Measurements from ENCODE around the gene CRY2. TPM values are rescaled to one million over a fixed set of nuclear protein-coding genes. Genes with fewer than 3 reads are reported as not detected.

CRY2 gene
- total and polyA plus RNA-seq, 2 of the 8 experiments (the other 6 are each of a cell fraction or from before 2014, with no cell fraction given), result 8.0 to 9.4 TPM

DNA sequence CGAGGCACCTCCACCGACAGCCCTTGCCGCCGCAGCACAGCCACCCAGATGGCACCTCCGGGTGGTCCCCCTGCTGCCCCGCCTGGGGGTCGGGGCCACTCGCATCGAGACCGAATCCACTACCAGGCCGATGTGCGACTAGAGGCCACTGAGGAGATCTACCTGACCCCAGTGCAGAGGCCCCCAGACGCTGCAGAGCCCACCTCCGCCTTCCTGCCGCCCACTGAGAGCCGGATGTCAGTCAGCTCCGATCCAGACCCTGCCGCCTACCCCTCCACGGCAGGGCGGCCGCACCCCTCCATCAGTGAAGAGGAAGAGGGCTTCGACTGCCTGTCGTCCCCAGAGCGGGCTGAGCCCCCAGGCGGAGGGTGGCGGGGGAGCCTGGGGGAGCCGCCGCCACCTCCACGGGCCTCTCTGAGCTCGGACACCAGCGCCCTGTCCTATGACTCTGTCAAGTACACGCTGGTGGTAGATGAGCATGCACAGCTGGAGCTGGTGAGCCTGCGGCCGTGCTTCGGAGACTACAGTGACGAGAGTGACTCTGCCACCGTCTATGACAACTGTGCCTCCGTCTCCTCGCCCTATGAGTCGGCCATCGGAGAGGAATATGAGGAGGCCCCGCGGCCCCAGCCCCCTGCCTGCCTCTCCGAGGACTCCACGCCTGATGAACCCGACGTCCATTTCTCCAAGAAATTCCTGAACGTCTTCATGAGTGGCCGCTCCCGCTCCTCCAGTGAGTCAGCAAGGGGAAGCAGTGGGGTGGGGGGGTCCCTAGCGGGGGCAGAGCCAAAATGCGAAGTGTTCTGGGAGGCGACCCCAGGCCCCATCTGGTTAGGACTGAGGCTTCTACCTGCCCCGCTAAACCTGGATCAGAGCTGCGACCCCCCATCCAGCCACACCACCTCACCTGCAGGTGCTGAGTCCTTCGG, 55.4 kb downstream of the CRY2 start:
- Histone ChIP-seq H2BK12ac (ENCODE audit: low read depth, low read length) (no peak overlapping the region), H4K5ac (ENCODE audit: insufficient read length, low read depth, low read length) (no peak overlapping the region), H3K36me3 (ENCODE audit: control insufficient read depth in 2 of 4, insufficient read depth in 4 of 4, low read length in 3 of 4) (peaks cover 6 to 17% (median 15%) of the 10 kb centered on the region in 4 experiments; a peak in 6 of 8 replicates), H3K27ac (ENCODE audit: low read depth, low read length) (no peak overlapping the region), H3K56ac (replicated peaks; ENCODE audit: insufficient read length, low read depth, low read length) (no peak overlapping the region), H2BK20ac (ENCODE audit: low read length) (no peak overlapping the region), H3K4me2 (ENCODE audit: insufficient read depth in 1 of 2, low read depth in 2 of 2, low read length in 2 of 2) (no peak overlapping the region), H2BK15ac (ENCODE audit: low read length) (no peak overlapping the region), H3K14ac (ENCODE audit: insufficient read length) (no peak overlapping the region), H4K20me1 (replicated peaks in 1 of 2; ENCODE audit: control insufficient read depth in 1 of 2, insufficient read depth in 2 of 2, low read length in 2 of 2) (peaks cover 10 to 15% of the 10 kb centered on the region in 2 experiments), H3K79me1 (ENCODE audit: low read depth, low read length) (peaks cover 2% of the 10 kb centered on the region), H3K18ac (ENCODE audit: extremely low read depth, low read length) (no peak overlapping the region), H2BK120ac (replicated peaks; ENCODE audit: low read depth, low read length) (no peak overlapping the region), H3K4me1 (replicated peaks in 1 of 4; ENCODE audit: control insufficient read depth in 3 of 4, insufficient read depth in 4 of 4, low read length in 3 of 4) (peaks cover 0 to 13% (median 6%) of the 10 kb centered on the region in 4 experiments; a peak in 5 of 7 replicates), H3K23ac (ENCODE audit: insufficient read length) (no peak overlapping the region), H2AFZ (ENCODE audit: low read length) (no peak overlapping the region), H3K4me3 (ENCODE audit: extremely low read depth in 1 of 4, insufficient read depth in 2 of 4, low read depth in 3 of 4, low read length in 4 of 4) (no peak overlapping the region), H3K27me3 (replicated peaks in 1 of 4; ENCODE audit: control insufficient read depth in 3 of 4, extremely low read depth in 1 of 4, insufficient read depth in 3 of 4, low read length in 3 of 4) (peaks cover 0 to 5% (median 2%) of the 10 kb centered on the region in 4 experiments; a peak in 1 of 7 replicates), H2BK5ac (ENCODE audit: low read depth, low read length) (no peak overlapping the region), H3K9ac (replicated peaks in 1 of 4; ENCODE audit: extremely low read depth in 1 of 4, low read depth in 3 of 4, low read length in 3 of 4) (no peak overlapping the region), H2AK5ac (ENCODE audit: low read depth, low read length) (no peak overlapping the region), H3K9me3 (ENCODE audit: insufficient read depth in 2 of 2, low read depth in 1 of 2, low read length in 1 of 2) (no peaks in the 10 kb centered on the region), H4K8ac (ENCODE audit: extremely low read depth, insufficient read depth, low read length) (no peak overlapping the region), H3K4ac (replicated peaks; ENCODE audit: insufficient read length, low read depth, low read length) (no peak overlapping the region), H3K79me2 (ENCODE audit: control insufficient read depth in 1 of 2, insufficient read depth in 2 of 2, low read length in 2 of 2) (no peaks in the 10 kb centered on the region), H3K23me2 (ENCODE audit: low read depth, low read length) (peaks cover 8% of the 10 kb centered on the region), H4K91ac (replicated peaks; ENCODE audit: insufficient read length, low read length) (no peak overlapping the region)
- ChIA-PET CTCF (ENCODE audit: partially characterized antibody) (interaction anchor here (1.8 kb wide), 1 partner anchor 10 kb away, joined by 4 read pairs; no protein-coding TSS in a partner anchor), POLR2A (ENCODE audit: partially characterized antibody) (interaction anchor here (0.7 to 1.2 kb wide), 4 partner anchors 9 to 42 kb away, joined by 3 read pairs; partner anchors contain the start of gene PEX16)
- DNase-seq (ENCODE audit: low read depth in 1 of 2, low spot score in 2 of 2) (no peak), FAIRE-seq (no peak)
- 92% methylated on average over 42 of the region's 56 CpGs; no CpG with 5 or more reads in 1 of the 2 experiments for WGBS, 2 experiments (ENCODE audit: extremely low coverage in 1 of 2, insufficient coverage in 1 of 2, insufficient read length in 1 of 2, insufficient replicate concordance in 2 of 2, low coverage in 1 of 2, low lambda C conversion rate in 2 of 2, missing lambda C conversion rate in 1 of 2)
- TF ChIP-seq HDAC6 (IDR thresholded peaks at IDR 0.05; ENCODE audit: low read depth, low read length) (no peak), SAP30 (IDR thresholded peaks at IDR 0.05; ENCODE audit: insufficient read depth, insufficient replicate concordance, low read length) (no peak), POLR2AphosphoS5 (IDR thresholded peaks at IDR 0.05; ENCODE audit: low read depth, low read length) (no peak), RNF2 (IDR thresholded peaks at IDR 0.05; ENCODE audit: borderline replicate concordance, low read depth, low read length, missing control alignments, poor library complexity, severe bottlenecking) (no peak), USF2 (IDR thresholded peaks at IDR 0.05; ENCODE audit: low read length) (no peak), SIX5 (IDR thresholded peaks at IDR 0.05; ENCODE audit: low read depth, low read length) (no peak)
- TF ChIP-seq, protein P1, sequence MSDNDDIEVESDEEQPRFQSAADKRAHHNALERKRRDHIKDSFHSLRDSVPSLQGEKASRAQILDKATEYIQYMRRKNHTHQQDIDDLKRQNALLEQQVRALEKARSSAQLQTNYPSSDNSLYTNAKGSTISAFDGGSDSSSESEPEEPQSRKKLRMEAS (IDR thresholded peaks at IDR 0.05), result no peak

Measured in H1 (cell line).